NB4 (cell line): ENCODE results near the gene FHL3.
"Not testable (repeated sequence)": the region's sequence is repeated elsewhere in the genome, so short reads cannot be mapped to it uniquely, and the experiment has no call there.

ENCODE experiments used
- DNase-seq: peaks from one replicate; pipeline ENCODE4 v3.0.0; 2010; ENCODE audit warnings: low read depth
- H3K4me3 ChIP-seq: one replicate; pipeline ENCODE4 v1.5.1; 2011; ENCODE audit warnings: mild to moderate bottlenecking, low read depth, low read length, moderate library complexity
- CTCF ChIP-seq: IDR thresholded peaks from one replicate; pipeline ENCODE4 v1.5.1; 2012; ENCODE audit warnings: low read depth, low read length
- MAX ChIP-seq: IDR thresholded peaks from 2 replicates; pipeline ENCODE4 v1.6.1; 2011; ENCODE audit warnings: low read depth, low read length
- MYC ChIP-seq: IDR thresholded peaks from 2 replicates; pipeline ENCODE4 v1.6.1; 2011; ENCODE audit warnings: low read depth, low read length
- POLR2A ChIP-seq: IDR thresholded peaks from 2 replicates; pipeline ENCODE4 v1.6.1; 2011; ENCODE audit warnings: mild to moderate bottlenecking; ENCODE audit not compliant: insufficient read length; ENCODE audit errors: extremely low read depth

The FHL3 gene

DNA sequence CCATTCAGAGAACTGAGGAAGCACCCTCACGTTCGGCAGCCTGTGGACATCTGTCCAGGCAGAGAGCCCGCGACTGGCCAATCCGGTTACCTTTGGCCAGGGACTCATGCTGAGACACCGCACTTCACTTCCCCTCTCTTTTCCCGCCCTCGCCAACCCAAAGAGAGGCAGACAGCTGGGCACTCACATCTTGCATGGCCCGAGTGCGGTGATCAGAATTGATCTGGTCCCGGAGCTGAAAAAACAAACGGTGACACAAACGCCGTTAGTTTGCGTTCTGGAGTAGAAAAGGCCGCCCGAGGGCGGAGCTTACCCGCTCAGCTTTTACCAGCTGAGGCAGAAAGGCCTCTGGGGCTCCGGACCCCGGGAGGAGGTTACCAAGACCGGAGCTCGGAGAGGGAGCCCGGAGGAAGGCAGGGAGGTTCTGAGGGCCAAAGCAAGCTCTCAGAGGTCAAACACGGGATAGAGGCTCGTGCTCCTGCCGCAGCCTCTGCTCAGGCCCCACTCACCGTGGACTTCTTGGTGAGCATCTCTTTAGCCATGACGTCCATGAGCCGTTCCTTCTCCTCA is 15.9 kb downstream of the FHL3 start:
- DNase-seq: peak; percentile 76
- H3K4me3 ChIP-seq: peak overlapping the region; percentile 74
- TF ChIP-seq POLR2A (no peak), MYC (no peak), MAX (peak; percentile 29; the same call in 1 of the 2 replicates), CTCF (no peak)

DNA sequence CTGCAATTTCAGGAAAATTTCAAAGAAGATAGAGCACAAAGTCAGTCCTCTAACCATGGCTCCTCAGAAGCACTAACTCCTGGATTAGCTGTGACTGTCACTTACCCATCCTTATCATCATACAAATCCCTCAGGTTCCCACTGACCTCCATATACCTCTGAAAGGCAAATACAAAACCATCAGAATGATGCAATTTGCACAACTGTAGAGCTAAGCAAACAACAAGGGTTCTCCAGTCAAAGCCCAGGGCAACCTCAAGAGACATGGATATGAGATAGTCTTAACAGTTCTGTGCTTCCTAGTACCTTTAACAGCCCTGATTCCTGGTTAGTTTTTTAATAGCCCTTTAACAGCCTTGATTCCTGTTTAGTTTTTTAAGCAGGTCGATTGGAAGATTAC is 17.6 kb downstream of the FHL3 start:
- no peak for DNase-seq
- TF ChIP-seq MAX (no peak), MYC (no peak), CTCF (no peak), POLR2A (no peak)
- H3K4me3 ChIP-seq: no peak overlapping the region

DNA sequence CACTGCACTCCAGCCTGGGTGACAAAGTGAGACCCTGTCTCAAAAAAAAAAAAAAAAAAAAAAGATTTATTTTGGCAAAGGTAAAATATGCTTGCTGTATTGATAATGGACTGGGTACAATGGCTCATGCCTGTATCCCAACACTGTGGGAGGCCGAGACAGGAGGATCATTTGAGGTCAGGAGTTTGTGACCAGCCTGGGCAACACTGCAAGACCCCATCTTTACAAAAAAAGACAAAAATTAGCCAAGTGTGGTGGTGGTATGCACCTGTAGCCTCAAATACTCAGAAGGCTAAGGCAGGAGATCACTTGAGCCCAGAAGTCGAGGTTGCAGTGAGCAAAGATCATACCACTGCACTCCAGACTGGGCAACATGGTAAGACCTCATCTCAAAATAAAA is 21.8 kb downstream of the FHL3 start:
- no peak for TF ChIP-seq CTCF
- TF ChIP-seq POLR2A: no peak
- no peak for TF ChIP-seq MAX
- TF ChIP-seq MYC: no peak
- H3K4me3 ChIP-seq: no peak overlapping the region
- DNase-seq: no peak

DNA sequence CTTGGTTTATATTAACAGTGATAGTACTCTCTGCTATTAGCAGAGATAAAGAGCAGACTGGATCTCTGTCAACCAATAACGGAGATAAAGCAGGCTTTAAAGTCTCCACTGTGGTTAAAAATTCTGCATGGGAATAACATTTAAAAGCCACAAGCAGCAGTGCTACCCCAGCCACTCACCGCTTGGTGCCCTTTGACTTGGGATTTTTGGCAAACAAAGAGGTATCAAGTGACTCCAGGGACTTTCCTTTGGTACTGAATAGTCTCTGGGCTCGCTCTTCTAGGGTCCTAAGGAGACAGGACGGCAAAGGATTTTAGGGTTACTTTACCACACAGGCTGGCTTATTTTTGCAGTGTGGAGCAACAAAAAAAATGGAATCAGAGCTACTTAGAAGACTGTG is 26.8 kb downstream of the FHL3 start:
- DNase-seq: no peak
- H3K4me3 ChIP-seq: no peak overlapping the region
- TF ChIP-seq MAX (no peak), CTCF (no peak), MYC (no peak), POLR2A (no peak)

GRCh38 chr1:37975083-37975482 is 30.2 kb downstream of the FHL3 start:
- peak; percentile 57 for DNase-seq
- peak; percentile 31 for TF ChIP-seq CTCF
- H3K4me3 ChIP-seq: not testable (repeated sequence)

GRCh38 chr1:37974567-37974966 is 30.7 kb downstream of the FHL3 start:
- H3K4me3 ChIP-seq: no peak overlapping the region
- no peak for TF ChIP-seq CTCF
- TF ChIP-seq MYC: no peak
- no peak for TF ChIP-seq POLR2A
- no peak for TF ChIP-seq MAX
- DNase-seq: no peak

DNA sequence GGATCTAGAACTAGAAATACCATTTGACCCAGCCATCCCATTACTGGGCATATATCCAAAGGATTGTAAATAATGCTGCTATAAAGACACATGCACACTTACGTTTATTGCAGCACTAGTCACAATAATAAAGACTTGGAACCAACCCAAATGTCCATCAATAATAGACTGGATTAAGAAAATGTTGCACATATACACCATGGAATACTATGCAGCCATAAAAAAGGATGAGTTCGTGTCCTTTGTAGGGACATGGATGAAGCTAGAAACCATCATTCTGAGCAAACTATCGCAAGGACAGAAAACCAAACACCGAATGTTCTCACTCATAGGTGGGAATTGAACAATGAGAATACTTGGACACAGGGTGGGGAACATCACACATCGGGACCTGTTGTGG is 31.6 kb downstream of the FHL3 start:
- H3K4me3 ChIP-seq, DNase-seq: not testable (repeated sequence)
